AG04449 (cell line): Measurements from ENCODE around the gene ARMC2.
"Not testable (repeated sequence)": the region's sequence is repeated elsewhere in the genome, so short reads cannot be mapped to it uniquely, and the experiment has no call there.

Experiments used
- CTCF ChIA-PET: fragments of 350-600 bp; formaldehyde crosslinking; extraction: SDS; loops from one replicate; lab custom pipeline; 2021; ENCODE audit warnings: antibody characterized with exemption; lab: Yijun Ruan, JAX
- POLR2A ChIA-PET: fragments of 400-600, 350-600 bp; formaldehyde crosslinking; extraction: SDS; loops from one replicate; lab custom pipeline; 2020; ENCODE audit warnings: antibody characterized with exemption, inconsistent platforms; lab: Yijun Ruan, JAX
- DNase-seq: peaks from one replicate; pipeline ENCODE4 v3.0.0-alpha.2; 2010; ENCODE audit warnings: low read depth, low spot score
- H3K4me3 ChIP-seq: 2 replicates; pipeline ENCODE4 v1.5.1; 2011; ENCODE audit warnings: low read depth, mild to moderate bottlenecking, control low read depth, low read length
- TF ChIP-seq, protein P1 (sequence below): IDR thresholded peaks from one replicate; pipeline ENCODE4 v1.5.1; 2011; ENCODE audit warnings: mild to moderate bottlenecking, moderate library complexity, low read length, control low read depth, inconsistent platforms; ENCODE audit not compliant: insufficient read depth; ENCODE audit errors: missing control alignments

The ARMC2 gene

DNA sequence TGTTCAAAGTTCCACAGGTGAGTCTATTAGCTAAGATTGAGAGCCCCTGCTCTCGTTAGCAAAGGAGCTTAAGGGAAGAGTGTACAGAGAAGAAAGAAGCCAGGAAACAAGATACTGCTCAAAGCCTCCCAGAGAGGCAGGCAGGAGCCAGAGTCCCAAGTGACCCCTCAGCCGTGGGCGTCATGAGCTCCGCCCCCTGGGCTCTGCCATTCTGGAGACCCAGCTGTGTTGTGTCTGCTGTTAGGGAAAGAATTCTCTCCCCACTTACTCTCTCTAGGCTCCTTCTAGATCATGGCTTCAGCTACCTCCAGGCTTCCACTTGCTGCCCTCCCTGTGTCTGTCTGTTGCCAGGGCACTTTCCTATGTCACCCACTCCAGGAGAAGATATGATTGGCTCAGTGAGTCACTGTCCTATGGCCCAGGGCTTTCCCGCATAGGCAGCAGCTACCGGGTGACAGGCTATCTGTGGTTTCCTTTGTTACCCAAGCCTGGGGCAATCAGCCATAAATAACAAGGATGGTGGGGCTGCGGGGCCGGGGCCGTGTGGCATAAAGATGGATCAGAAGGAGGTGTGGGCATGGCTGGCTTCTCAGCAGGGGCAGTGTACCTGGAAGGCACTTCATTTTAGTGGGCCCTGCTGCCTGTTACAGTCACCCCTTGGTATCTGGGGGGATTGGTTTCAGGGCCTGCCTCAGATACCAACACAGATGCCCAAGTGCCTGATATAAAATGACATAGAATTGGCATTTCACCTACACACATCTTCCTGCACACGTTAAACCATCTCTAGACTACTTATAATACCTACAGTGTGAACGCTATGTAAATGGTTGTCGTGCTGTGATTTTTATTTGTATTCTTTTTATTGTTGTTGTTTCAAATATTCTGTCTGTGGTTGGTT, 118.9 kb downstream of the ARMC2 start:
- DNase-seq: no peak
- POLR2A ChIA-PET: no interaction called here
- TF ChIP-seq, protein P1, sequence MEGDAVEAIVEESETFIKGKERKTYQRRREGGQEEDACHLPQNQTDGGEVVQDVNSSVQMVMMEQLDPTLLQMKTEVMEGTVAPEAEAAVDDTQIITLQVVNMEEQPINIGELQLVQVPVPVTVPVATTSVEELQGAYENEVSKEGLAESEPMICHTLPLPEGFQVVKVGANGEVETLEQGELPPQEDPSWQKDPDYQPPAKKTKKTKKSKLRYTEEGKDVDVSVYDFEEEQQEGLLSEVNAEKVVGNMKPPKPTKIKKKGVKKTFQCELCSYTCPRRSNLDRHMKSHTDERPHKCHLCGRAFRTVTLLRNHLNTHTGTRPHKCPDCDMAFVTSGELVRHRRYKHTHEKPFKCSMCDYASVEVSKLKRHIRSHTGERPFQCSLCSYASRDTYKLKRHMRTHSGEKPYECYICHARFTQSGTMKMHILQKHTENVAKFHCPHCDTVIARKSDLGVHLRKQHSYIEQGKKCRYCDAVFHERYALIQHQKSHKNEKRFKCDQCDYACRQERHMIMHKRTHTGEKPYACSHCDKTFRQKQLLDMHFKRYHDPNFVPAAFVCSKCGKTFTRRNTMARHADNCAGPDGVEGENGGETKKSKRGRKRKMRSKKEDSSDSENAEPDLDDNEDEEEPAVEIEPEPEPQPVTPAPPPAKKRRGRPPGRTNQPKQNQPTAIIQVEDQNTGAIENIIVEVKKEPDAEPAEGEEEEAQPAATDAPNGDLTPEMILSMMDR: no peak
- H3K4me3 ChIP-seq: no peak overlapping the region
- CTCF ChIA-PET: interaction anchor here (0.9 kb wide), 1 partner anchor 12 kb away, joined by 3 read pairs; no protein-coding TSS in a partner anchor

DNA sequence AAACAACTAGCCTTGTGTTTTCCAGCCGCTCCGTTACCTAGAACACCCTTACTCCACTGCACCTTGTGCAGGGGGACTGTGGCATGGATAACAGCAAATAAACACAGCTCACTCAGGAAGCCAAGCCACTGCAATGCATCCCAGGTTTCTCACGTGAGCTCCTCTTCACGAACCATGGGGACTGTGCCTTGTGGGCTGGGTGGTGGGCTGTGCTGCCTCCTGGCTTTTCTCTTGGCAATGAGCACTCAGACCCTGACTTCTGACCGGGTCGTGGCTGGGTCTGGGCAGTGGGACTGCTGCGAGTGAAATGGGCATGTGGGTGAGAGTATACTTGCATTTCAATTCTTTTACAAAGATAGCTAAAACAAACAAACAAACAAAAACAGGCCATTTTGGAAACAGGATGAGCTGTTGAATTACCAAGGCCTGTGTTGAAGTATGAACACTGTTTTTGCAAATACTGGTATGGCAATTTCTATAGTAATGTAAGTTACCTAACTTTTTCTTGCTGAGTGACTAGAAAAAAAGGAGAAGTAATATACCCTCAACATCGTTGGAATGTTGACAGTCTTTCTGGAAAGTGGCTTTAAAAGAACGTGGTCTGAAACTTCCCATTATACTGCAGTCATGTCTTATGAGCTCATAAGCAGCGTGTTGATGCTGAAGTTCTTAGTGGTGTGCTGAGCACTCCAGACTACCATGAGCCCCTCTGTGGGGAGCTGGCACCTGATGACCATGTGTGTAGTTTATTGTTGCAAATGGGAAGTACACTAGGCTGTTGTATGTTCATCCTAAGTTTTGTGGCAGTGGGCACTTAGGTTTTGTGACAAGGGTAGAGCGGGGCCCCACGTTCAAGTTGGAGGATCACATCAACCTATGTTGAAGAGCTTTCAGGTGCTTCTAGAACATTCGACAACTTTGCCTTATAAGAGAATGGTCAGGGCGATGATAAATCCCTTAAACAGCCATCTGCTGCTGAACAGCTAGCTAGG, 120.4 kb downstream of the ARMC2 start:
- no peak overlapping the region for H3K4me3 ChIP-seq
- TF ChIP-seq, protein P1: no peak
- ChIA-PET POLR2A (no interaction called here), CTCF (interaction anchor here (1.1 to 1.2 kb wide), 3 partner anchors 21 to 23 kb away, joined by 3 read pairs; no protein-coding TSS in a partner anchor)
- DNase-seq: no peak

DNA sequence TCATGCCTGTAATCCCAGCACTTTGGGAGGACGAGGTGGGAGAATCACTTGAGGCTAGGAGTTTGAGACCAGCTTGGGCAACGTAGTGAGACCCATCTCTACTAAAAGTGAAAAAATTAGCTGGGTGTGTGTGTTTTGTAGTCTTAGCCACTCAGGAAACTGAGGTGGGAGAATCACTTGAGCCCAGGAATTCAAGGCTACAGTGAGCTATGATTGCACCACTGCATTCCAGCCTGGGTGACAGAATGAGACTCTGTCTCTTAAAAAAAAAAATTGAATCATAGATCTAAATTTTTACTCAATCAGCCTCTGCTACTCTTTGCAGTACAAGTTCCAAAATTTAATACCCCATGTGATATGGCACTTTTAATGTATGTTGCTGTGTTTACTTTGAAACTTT, 121.6 kb downstream of the ARMC2 start:
- H3K4me3 ChIP-seq: no peak overlapping the region
- POLR2A ChIA-PET: no interaction called here
- CTCF ChIA-PET: interaction anchor here (1.0 to 1.2 kb wide), 3 partner anchors 11 to 24 kb away, joined by 3 read pairs; no protein-coding TSS in a partner anchor
- DNase-seq: no peak
- TF ChIP-seq, protein P1: no peak

DNA sequence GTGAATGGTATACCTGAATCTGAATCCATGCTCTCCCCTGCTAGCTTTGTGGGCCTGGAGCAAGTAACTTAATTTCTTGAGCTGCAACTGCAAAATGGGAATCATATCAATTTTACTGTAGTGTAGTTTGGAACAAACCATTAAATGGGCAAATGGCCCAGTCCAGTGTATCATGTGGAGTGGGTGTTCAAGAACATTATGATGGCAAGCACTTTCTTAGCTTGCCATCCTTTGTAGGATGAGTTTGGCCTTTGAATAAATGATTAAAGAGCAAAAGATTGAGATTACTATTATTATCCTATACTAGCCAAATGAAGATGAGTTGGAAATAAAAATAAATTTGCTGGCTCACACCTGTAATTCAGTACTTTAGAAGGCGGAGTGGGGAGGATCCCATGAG, 126.0 kb downstream of the ARMC2 start:
- DNase-seq: no peak
- H3K4me3 ChIP-seq: no peak overlapping the region
- CTCF ChIA-PET: interaction anchor here (0.8 kb wide), 1 partner anchor 27 kb away, joined by 4 read pairs; no protein-coding TSS in a partner anchor
- POLR2A ChIA-PET: no interaction called here
- TF ChIP-seq, protein P1: no peak

DNA sequence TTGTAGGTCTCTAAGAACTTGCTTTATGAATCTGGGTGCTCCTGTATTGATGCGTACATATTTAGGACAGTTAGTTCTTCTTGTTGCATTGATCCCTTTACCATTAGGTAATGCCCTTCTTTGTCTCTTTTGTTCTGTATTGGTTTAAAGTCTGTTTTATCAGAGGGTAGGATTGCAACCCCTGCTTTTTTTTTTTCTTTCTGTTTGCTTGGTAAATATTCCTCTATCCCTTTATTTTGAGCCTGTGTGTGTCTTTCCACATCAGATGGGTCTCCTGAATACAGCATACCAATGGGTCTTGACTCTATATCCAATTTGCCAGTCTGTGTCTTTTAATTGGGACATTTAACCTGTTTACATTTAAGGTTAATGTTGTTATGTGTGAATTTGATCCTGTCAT, 130.4 kb downstream of the ARMC2 start:
- CTCF ChIA-PET, DNase-seq, POLR2A ChIA-PET, H3K4me3 ChIP-seq: not testable (repeated sequence)

DNA sequence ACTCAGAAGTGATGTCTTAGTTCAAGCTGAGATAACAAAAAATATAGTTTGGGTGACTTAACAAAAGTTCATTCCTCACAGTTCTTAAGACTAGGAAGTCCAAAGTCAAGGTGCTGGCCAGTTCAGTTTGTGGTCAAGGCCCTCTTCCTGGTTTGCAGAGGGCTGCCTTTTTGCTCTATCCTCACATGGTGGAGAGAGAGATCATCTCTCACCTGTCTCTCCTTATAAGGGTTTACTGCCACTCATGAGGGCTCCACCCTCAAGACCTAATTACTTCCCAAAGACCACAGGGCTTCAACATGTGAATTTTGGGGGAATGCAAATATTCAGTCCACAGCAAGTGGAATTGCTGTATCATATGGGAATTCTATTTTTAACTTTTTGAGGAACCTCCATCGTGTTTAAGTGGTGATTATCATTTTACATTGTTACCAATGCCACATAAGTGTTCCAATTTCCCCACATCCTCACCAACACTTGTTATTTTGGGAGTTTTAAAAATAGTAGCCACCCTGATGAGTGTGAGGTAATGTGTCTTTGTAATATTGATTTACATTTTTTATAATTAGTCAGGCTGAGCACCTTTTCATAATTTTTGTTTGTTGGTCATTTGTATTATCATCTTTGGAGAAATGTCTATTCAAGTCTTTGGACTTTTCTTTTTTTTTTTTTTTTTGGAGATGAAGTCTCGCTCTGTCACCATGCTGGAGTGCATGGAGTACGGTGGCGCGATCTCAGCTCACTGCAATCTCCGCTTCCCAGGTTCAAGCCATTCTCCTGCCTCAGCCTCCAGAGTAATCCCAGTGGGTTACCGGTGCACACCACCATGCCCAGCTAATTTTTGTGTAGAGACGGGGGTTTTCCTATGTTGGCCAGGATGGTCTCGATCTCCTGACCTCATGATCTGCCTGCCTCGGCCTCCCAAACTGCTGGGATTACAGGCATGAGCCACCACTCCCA, 134.2 kb downstream of the ARMC2 start:
- DNase-seq: no peak
- ChIA-PET POLR2A (no interaction called here), CTCF (no interaction called here)
- no peak overlapping the region for H3K4me3 ChIP-seq
- TF ChIP-seq, protein P1: no peak
